Motor neuron (in vitro differentiated cells): ENCODE results near the gene KIR2DL1. TPM values are rescaled to one million over a fixed set of nuclear protein-coding genes. Genes with fewer than 3 reads are reported as not detected.
"Not testable (repeated sequence)": the region's sequence is repeated elsewhere in the genome, so short reads cannot be mapped to it uniquely, and the experiment has no call there.

Experiments used
- ATAC-seq, 8 experiments: fragments of 200-7000 bp; cut with Tn5 transposase; replicated peaks in 6 of 8; 2 replicates each; pipeline ENCODE4 v1.8.0; 2021; ENCODE audit warnings: mild to moderate bottlenecking in 8 of 8, moderate library complexity in 8 of 8
- H3K27ac ChIP-seq, 2 donors: fragments of 250-450 bp; sonication (Bioruptor Pico); 2 replicates each; pipeline ENCODE4 v1.9.0; 2021; ENCODE audit warnings: antibody characterized with exemption in 2 of 2, mild to moderate bottlenecking in 2 of 2, moderate library complexity in 1 of 2
- H3K4me1 ChIP-seq, 2 donors: fragments of 250-450 bp; sonication (Bioruptor Pico); replicated peaks in 1 of 2; 2 replicates each; pipeline ENCODE4 v1.6.1; 2021; ENCODE audit warnings: antibody characterized with exemption in 2 of 2, mild to moderate bottlenecking in 2 of 2, moderate library complexity in 1 of 2
- H3K4me3 ChIP-seq, 5 donors: fragments of 250-450 bp; sonication (Bioruptor Pico); 2 replicates each; pipeline ENCODE4 v1.9.0; 2021; ENCODE audit warnings: antibody characterized with exemption in 5 of 5, mild to moderate bottlenecking in 5 of 5, moderate library complexity in 4 of 5
- WGBS, 10 experiments: fragments of 450-650 bp; shearing (Covaris generic); methylation state at CpG; one replicate each; pipeline ENCODE4 v1.0.0; 2022; 5-methylcytosine and 5-hydroxymethylcytosine counted together
- in situ Hi-C, 9 experiments: fragments of 400-800 bp; cut with MboI; loops; one replicate each; pipeline ENCODE4 v1.15.0; 2021; ENCODE audit warnings: low sequenced_read_pairs in 9 of 9, low pct_unique_long_range_greater_than_20kb in 2 of 9; ENCODE audit not compliant: unreplicated experiment in 9 of 9
- total RNA-seq, 8 experiments: library from RNA; unstranded; fragments of 300-600 nt; gene quantifications; 2 replicates each; pipeline versions ENCODE4 v1.2.3 to v1.2.4, GENCODE V29; 2022

The KIR2DL1 gene
- total RNA-seq, 8 experiments from 2014 or later, result 0.14 to 0.38 (median 0.23) TPM; not detected in 4

DNA sequence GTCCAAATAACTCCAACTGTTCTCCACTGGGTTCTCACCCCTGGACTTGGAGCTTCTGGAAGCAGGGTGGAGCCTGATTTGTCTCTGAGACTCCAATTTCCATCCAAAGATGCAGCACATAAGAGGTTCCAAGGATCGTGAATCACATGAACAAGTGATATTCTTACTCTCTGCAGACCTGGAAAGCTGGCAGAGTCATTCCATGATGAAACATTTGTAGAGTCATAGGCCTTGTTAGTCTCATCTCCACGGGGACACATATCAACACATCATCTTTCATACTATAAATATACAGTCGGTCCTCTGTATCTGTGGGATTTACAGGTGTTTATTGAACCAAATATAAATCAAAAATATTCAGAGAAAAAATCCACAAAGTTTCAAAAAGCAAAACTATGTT, 45.0 kb downstream of the KIR2DL1 start:
- H3K27ac ChIP-seq, H3K4me1 ChIP-seq, ATAC-seq, in situ Hi-C loops, H3K4me3 ChIP-seq: not testable (repeated sequence)
- 0 to 38% (median 11%) methylated on average over 1 to 3 of the region's 3 CpGs; no CpG with 5 or more reads in 4 of the 10 experiments for WGBS, 10 experiments

DNA sequence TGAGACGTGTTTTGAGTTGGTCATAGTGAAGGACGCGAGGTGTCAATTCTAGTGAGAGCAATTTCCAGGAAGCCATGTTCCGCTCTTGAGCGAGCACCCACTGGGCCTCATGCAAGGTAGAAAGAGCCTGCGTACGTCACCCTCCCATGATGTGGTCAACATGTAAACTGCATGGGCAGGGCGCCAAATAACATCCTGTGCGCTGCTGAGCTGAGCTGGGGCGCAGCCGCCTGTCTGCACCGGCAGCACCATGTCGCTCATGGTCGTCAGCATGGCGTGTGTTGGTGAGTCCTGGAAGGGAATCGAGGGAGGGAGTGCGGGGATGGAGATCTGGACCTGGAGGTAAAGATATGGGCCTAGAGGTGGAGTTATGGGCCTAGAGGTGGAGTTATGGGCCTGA, 46.7 kb downstream of the KIR2DL1 start, which contains the start of gene KIR3DL1:
KIR3DL1 (plus strand) TSS at position 218 of the 400 bp plus-strand sequence.
- no CpG with 5 or more reads among the region's 17 CpGs for WGBS, 10 experiments
- H3K27ac ChIP-seq, H3K4me3 ChIP-seq, in situ Hi-C loops, ATAC-seq, H3K4me1 ChIP-seq: not testable (repeated sequence)

DNA sequence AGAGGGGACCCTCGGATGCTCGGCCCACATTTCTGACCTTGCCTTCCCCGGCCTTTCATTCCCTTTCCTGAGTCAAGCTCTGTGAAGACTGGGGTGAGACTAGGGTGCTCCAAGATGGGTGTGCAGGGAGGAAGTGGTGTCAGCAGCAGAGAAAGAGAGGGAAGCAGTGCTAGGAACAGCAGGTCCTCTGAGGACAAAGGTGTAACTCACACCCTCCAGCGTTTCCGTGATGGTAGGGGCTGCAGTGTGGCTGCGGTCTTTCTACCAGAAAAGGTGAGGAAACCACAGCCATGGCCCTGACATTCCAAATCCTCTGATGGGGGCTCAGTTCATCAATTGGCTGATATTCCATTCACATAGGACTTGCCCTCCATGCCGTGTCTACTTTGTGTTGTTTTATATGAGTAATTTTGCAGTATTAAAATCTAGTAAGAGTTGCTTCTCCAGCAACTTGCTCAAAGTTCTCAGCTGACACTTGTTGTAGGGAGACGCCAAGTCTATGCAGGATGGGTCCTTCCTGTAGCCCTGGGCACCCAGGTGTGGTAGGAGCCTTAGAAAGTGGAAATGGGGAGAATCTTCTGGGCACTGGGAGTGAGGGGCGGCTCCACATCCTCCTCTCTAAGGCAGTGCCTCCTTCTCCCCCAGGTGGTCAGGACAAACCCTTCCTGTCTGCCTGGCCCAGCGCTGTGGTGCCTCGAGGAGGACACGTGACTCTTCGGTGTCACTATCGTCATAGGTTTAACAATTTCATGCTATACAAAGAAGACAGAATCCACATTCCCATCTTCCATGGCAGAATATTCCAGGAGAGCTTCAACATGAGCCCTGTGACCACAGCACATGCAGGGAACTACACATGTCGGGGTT, 48.3 kb downstream of the KIR2DL1 start:
- no peak for ATAC-seq
- in situ Hi-C loops, result no loop called here
- no peaks in the 10 kb centered on the region for H3K4me1 ChIP-seq
- H3K27ac ChIP-seq, result no peak overlapping the region
- WGBS, 10 experiments, result 6 to 48% (median 17%) methylated on average over 2 to 8 of the region's 15 CpGs; no CpG with 5 or more reads in 5 of the 10 experiments
- no peak overlapping the region for H3K4me3 ChIP-seq

DNA sequence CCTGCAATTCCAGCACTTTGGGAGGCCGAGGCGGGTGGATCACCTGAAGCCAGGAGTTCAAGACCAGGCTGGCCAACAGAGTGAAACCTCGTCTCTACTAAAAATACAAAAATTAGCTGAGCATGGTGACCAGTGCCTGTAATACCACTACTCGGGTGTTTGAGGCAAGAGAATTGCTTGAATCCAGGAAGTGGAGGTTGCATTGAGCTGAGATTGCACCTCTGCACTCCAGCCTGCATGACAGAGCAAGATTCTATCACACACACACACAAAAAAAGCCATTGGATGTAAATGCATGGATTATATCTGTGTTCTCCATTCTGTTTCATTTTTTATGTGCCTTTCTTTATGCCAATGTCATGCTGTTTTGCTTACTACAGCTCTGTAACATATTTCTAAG, 54.8 kb downstream of the KIR2DL1 start:
- in situ Hi-C loops, ATAC-seq, H3K4me1 ChIP-seq, H3K4me3 ChIP-seq, H3K27ac ChIP-seq: not testable (repeated sequence)
- WGBS, 10 experiments, result 20% methylated on average over 1 of the region's 4 CpGs; no CpG with 5 or more reads in 9 of the 10 experiments

DNA sequence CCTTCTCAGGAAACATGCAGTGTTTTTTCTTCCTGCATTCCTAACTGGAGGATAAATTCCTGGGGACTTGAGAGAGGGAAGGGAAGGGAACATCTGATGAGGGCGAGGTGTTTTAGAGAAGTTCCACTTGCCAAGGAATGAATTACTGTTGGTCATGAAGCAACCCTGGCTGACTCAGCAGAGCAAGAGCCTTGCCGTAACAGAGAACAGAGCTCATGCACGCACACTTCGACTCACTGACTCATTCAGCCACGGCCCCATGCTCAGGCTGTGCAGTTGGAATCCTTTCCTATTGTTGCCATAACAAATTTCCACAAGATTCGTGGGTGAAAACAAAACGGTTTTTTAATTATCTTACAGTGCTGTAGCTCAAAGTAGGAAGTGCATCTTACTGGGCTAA, 55.7 kb downstream of the KIR2DL1 start:
- 17 to 41% methylated on average over 4 to 7 of the region's 7 CpGs; no CpG with 5 or more reads in 8 of the 10 experiments for WGBS, 10 experiments
- H3K27ac ChIP-seq, ATAC-seq, H3K4me1 ChIP-seq, H3K4me3 ChIP-seq, in situ Hi-C loops: not testable (repeated sequence)

DNA sequence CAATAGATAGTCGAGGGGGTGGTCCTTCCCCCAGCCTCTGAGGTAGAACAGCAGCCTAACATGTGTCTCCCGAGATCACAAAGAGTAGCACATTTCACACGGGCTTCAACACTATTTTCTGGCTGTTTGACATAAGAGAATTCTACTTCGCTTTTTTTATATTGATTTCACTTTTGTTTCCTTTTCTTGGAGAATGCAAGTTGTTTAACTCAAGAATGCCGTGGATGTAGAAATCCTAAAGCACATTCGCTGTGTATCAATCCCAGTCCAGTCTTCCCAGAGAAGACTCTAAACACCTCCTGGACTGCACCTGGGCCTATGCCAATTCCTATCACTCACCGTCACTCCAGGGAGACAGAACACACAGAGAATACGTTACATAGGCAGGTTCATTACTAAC, 58.5 kb downstream of the KIR2DL1 start:
- ATAC-seq, H3K4me1 ChIP-seq, H3K4me3 ChIP-seq, in situ Hi-C loops, H3K27ac ChIP-seq: not testable (repeated sequence)
- 0 to 80% (median 24%) methylated on average over 1 to 5 of the region's 8 CpGs; no CpG with 5 or more reads in 3 of the 10 experiments for WGBS, 10 experiments

DNA sequence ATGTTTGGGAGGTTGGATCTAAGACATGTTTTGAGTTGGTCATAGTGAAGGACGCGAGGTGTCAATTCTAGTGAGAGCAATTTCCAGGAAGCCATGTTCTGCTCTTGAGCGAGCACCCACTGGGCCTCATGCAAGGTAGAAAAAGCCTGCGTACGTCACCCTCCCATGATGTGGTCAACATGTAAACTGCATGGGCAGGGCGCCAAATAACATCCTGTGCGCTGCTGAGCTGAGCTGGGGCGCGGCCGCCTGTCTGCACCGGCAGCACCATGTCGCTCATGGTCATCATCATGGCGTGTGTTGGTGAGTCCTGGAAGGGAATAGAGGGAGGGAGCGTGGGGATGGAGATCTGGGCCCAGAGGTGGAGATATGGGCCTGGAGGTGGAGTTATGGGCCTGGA, 62.9 kb downstream of the KIR2DL1 start, which contains the start of gene KIR2DS4:
KIR2DS4 (plus strand) TSS at position 181 of the 400 bp plus-strand sequence.
- WGBS, 10 experiments, result 33 to 100% (median 95%) methylated on average over 1 to 3 of the region's 14 CpGs; no CpG with 5 or more reads in 6 of the 10 experiments
- ATAC-seq, H3K4me3 ChIP-seq, in situ Hi-C loops, H3K4me1 ChIP-seq, H3K27ac ChIP-seq: not testable (repeated sequence)

Other genes with a start within 250 kb of the KIR2DL1 start
- gene LILRA2, start 196.0 kb upstream of the KIR2DL1 start, total RNA-seq, result under 1 TPM in 5 of 8 experiments, not detected in 3; 0.05 to 0.51 (median 0.10) TPM
- gene LILRA1, start 176.2 kb upstream of the KIR2DL1 start, total RNA-seq, result under 1 TPM in 5 of 8 experiments, not detected in 3; 0.09 to 0.43 (median 0.20) TPM
- 1 to 10 TPM in 1 of 8 experiments, under 1 TPM in 1, not detected in 6; 0.49 to 2.3 TPM for gene LILRB1, start 139.3 kb upstream of the KIR2DL1 start, total RNA-seq
- under 1 TPM in 5 of 8 experiments, not detected in 3; 0.18 to 0.87 (median 0.38) TPM for gene LILRB4, start 106.8 kb upstream of the KIR2DL1 start, total RNA-seq
- under 1 TPM in 1 of 8 experiments, not detected in 7; 0.18 TPM for gene KIR3DL3, start 45.4 kb upstream of the KIR2DL1 start, total RNA-seq
- under 1 TPM in 3 of 8 experiments, not detected in 5; 0.13 to 0.57 (median 0.20) TPM for gene KIR2DL3, start 31.3 kb upstream of the KIR2DL1 start, total RNA-seq
- gene KIR2DL4, start 33.8 kb downstream of the KIR2DL1 start, total RNA-seq, result under 1 TPM in 4 of 8 experiments, not detected in 4; 0.17 to 0.41 (median 0.32) TPM
- under 1 TPM in 5 of 8 experiments, not detected in 3; 0.18 to 0.45 (median 0.33) TPM for gene KIR3DL1, start 46.7 kb downstream of the KIR2DL1 start, total RNA-seq
- gene KIR2DS4, start 62.9 kb downstream of the KIR2DL1 start, total RNA-seq, result under 1 TPM in 1 of 8 experiments, not detected in 7; 0.42 TPM
- gene KIR3DL2, start 80.7 kb downstream of the KIR2DL1 start, total RNA-seq, result under 1 TPM in 3 of 8 experiments, not detected in 5; 0.17 to 0.43 (median 0.25) TPM
- under 1 TPM in 1 of 8 experiments, not detected in 7; 0.24 TPM for gene FCAR, start 104.4 kb downstream of the KIR2DL1 start, total RNA-seq
- under 1 TPM in 1 of 8 experiments, not detected in 7; 0.14 TPM for gene NCR1, start 136.4 kb downstream of the KIR2DL1 start, total RNA-seq
- gene NLRP7, start 177.7 kb downstream of the KIR2DL1 start, total RNA-seq, result under 1 TPM in 4 of 8 experiments, not detected in 4; 0.05 to 0.81 (median 0.21) TPM
- 1 to 10 TPM in 3 of 8 experiments, under 1 TPM in 5; 0.10 to 4.3 (median 0.30) TPM for gene NLRP2, start 196.6 kb downstream of the KIR2DL1 start, total RNA-seq